HAP-1 (cell line): Measurements from ENCODE around the gene SVIL.

Source experiments
- DNase-seq, 2 experiments: peaks; one replicate each; pipeline ENCODE4 v3.0.0-alpha.2; 2016 to 2020; ENCODE audit warnings: low spot score in 2 of 2
- H3K27me3 ChIP-seq: fragments of 250-450 bp; sonication (Bioruptor Pico); 2 replicates; pipeline ENCODE4 v1.5.1; 2020; ENCODE audit warnings: low read depth, mild to moderate bottlenecking, moderate library complexity
- H3K36me3 ChIP-seq: fragments of 250-450 bp; sonication (Bioruptor Pico); replicated peaks from 2 replicates; pipeline ENCODE4 v1.5.1; 2020; ENCODE audit warnings: mild to moderate bottlenecking
- H3K4me1 ChIP-seq: fragments of 250-450 bp; sonication (Bioruptor Pico); 2 replicates; pipeline ENCODE4 v1.5.1; 2020; ENCODE audit warnings: mild to moderate bottlenecking
- H3K4me3 ChIP-seq: fragments of 250-450 bp; sonication (Bioruptor Pico); 2 replicates; pipeline ENCODE4 v1.5.1; 2020; ENCODE audit warnings: mild to moderate bottlenecking, moderate library complexity
- H3K9me3 ChIP-seq: fragments of 250-450 bp; sonication (Bioruptor Pico); 2 replicates; pipeline ENCODE4 v1.5.1; 2020; ENCODE audit warnings: mild to moderate bottlenecking, moderate library complexity
- in situ Hi-C: fragments of 300-500 bp; cut with MboI; formaldehyde crosslinking; loops from 3 replicates; pipeline ENCODE4 v1.14.3; 2020; ENCODE audit warnings: low sequenced_read_pairs, inconsistent platforms, mixed read lengths

The SVIL gene

DNA sequence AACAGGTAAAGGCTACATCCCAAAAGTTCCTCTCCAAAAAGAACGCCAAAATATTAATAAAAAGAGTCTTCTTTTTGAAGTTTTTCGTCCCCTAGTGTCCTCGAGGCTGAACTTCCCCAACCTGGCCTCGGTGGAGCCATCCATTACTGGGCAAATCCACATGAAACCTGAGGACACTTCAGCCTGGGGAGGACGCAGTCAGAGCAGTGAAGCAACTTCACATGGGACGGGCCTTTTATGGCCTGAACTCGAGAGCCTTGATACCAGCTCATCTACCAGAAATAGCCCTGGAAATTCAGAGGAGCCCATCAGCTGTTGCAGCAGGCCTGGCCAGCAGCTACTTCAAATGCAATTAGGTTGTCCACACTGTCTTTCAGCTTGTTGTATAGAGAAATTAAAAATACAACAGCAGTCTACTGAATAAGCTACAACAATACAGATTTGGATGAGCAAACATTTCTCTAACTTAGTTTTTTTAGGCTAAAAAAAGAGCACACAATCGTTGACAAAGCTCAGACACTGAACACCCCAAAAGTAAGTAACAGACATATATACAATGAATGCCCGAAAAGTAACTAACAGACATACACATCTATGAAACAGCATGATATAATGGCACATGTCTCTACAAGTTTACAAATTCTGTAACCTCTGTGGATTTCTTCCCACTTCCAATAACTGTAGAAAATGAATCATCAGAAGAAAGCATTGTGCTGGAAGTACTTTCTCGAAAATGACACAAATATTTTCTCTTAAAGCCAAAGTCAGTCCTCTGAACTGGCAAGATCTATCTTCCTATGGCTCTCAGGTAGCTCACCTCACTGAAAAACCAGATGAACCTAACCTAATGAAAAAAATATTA is at the start of gene SVIL:
Gene SVIL, minus strand, starts transcription at position 208 of the 862 bp plus-strand sequence. CDS start 79,913 bp downstream, outside the sequence.
- DNase-seq = no peak
- H3K36me3 ChIP-seq = no peaks in the 10 kb centered on the region
- peaks cover 16% of the 10 kb centered on the region for H3K4me1 ChIP-seq
- no peak within 1 kb of the TSS for H3K4me3 ChIP-seq
- no peaks in the 10 kb centered on the region for H3K9me3 ChIP-seq
- H3K27me3 ChIP-seq = no peaks in the 10 kb centered on the region
- in situ Hi-C loops = no loop called here

DNA sequence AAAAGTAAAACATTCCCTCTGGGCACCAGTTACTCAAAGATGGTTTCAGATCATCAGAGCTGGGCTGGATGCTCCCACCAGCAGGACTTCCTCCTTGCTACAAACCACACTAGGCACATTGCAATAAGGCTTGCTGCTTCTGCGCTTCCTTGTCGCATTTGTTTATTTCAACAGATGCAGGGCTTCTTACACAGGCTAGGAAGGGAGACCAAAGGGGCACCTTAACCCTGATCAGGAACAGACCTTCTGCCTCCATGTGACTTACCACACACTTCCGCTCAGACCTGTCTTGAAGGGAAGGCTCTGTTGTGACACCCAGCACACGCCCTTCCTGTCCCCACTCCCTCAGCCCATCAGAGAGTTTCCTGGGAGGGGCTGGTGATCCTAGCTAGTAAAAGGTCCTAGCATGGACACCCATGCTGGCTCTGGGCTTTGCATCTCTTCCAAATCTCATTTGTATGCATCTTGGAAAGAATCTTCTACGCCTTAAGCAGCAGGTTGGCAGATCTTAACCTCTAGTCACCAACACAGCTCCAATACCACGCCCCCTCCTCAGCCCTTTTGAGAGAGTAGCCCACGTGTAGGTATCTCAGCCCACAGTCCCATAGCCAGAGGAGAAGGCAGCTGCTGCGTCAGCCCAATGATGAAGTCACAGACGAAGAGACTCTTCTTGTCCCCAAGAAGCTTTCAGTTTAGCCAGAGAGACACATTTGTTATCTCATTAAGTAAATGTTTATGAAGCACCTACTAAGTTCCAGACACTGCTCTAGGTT is 47.1 kb upstream of the SVIL start:
- DNase-seq = no peak
- H3K9me3 ChIP-seq = no peaks in the 10 kb centered on the region

DNA sequence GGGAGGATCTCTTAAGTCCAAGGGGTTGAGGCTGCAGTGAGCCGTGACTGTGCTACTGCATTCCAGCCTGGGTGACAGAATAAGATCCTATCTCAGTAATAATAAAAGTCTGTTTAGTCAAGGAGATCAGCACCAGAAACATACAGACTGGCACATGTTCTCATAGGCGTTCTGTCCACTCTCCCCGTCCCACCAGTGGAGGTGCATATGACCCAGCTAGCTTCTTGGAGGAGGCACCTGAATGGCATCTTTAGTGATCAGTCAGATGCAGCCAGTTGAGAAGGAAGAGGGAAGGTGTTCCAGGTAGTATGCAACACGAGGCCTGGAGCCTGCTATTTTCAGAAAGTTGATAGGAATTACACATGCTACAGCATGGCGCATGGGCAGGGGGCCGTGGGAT is 45.3 kb upstream of the SVIL start:
- peaks cover 4% of the 10 kb centered on the region; the same call in 1 of the 2 replicates for H3K9me3 ChIP-seq
- H3K4me1 ChIP-seq = no peaks in the 10 kb centered on the region
- DNase-seq = no peak
- no peaks in the 10 kb centered on the region for H3K27me3 ChIP-seq
- H3K4me3 ChIP-seq = no peak overlapping the region
- in situ Hi-C loops = no loop called here
- H3K36me3 ChIP-seq = no peaks in the 10 kb centered on the region

More for the DNA sequence above, 47.1 kb upstream of the SVIL start:
- H3K4me3 ChIP-seq = no peak overlapping the region
- no peaks in the 10 kb centered on the region for H3K27me3 ChIP-seq
- no peaks in the 10 kb centered on the region for H3K36me3 ChIP-seq
- in situ Hi-C loops = no loop called here
- H3K4me1 ChIP-seq = no peaks in the 10 kb centered on the region

DNA sequence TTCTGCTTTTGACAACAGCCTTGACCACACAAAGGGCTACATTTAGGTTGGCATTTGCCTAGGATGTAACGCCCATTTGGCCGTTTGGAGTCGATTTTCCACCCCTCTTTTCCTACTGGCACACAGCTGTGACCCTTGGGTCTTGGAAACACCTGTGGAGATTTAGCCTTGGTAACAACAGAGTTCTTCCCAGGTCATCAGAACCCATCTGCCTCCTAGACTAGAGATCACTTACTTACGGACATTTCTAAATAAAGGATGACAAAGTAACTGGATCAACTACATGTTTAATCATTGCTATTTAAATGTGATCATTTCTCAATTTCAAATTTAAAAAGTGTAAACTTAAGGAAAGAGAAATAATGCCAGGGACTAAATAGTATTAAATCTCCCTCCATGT is 42.0 kb upstream of the SVIL start:
- H3K27me3 ChIP-seq = no peaks in the 10 kb centered on the region
- no peaks in the 10 kb centered on the region for H3K4me1 ChIP-seq
- H3K9me3 ChIP-seq = peaks cover 4% of the 10 kb centered on the region; the same call in 1 of the 2 replicates
- H3K4me3 ChIP-seq = no peak overlapping the region
- no peak for DNase-seq
- no peaks in the 10 kb centered on the region for H3K36me3 ChIP-seq
- in situ Hi-C loops = no loop called here

GRCh38 chr10:29675984-29676383 is 41.2 kb upstream of the SVIL start:
- no peak for DNase-seq
- Histone ChIP-seq H3K4me3 (no peak overlapping the region), H3K36me3 (no peaks in the 10 kb centered on the region)

DNA sequence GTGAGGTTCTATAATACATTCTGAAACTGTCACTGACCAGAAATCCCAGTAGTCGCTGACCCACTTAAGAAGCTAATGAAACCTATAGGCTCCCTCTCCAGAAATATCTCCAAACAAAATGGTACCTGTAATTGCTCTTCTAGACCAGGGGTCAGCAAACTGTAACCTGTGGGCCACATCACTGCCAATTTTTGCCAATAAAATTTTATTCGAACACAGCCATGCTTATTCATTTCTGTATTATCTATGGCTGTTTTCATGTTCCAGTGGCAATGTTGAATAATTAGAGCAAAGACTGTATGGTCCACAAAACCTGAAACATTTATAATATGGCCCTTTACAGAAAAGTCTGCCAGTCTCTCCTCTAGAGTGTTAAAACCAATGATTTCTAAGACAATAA is 37.2 kb upstream of the SVIL start:
- H3K9me3 ChIP-seq = peaks cover 4% of the 10 kb centered on the region; the same call in 1 of the 2 replicates
- H3K27me3 ChIP-seq = no peaks in the 10 kb centered on the region
- H3K4me3 ChIP-seq = no peak overlapping the region
- DNase-seq = no peak
- peaks cover 12% of the 10 kb centered on the region for H3K4me1 ChIP-seq
- H3K36me3 ChIP-seq = no peaks in the 10 kb centered on the region
- in situ Hi-C loops = no loop called here

More at GRCh38 chr10:29675984-29676383, 41.2 kb upstream of the SVIL start:
- in situ Hi-C loops = no loop called here
- no peaks in the 10 kb centered on the region for H3K27me3 ChIP-seq
- peaks cover 4% of the 10 kb centered on the region; the same call in 1 of the 2 replicates for H3K9me3 ChIP-seq
- H3K4me1 ChIP-seq = no peaks in the 10 kb centered on the region

- Histone ChIP-seq H3K27me3 (no peaks in the 10 kb centered on the region), H3K4me1 (peaks cover 15% of the 10 kb centered on the region), H3K9me3 (peaks cover 2% of the 10 kb centered on the region; the same call in 1 of the 2 replicates), H3K4me3 (no peak overlapping the region), H3K36me3 (no peaks in the 10 kb centered on the region)
- DNase-seq = no peak
- in situ Hi-C loops = no loop called here
Measured at GRCh38 chr10:29671228-29671780, 36.5 kb upstream of the SVIL start.

GRCh38 chr10:29670761-29671160 is 36.0 kb upstream of the SVIL start:
- Histone ChIP-seq H3K4me3 (no peak overlapping the region), H3K27me3 (no peaks in the 10 kb centered on the region), H3K9me3 (no peaks in the 10 kb centered on the region; the same call in 1 of the 2 replicates), H3K36me3 (no peaks in the 10 kb centered on the region), H3K4me1 (peaks cover 15% of the 10 kb centered on the region)
- DNase-seq = no peak
- in situ Hi-C loops = no loop called here

DNA sequence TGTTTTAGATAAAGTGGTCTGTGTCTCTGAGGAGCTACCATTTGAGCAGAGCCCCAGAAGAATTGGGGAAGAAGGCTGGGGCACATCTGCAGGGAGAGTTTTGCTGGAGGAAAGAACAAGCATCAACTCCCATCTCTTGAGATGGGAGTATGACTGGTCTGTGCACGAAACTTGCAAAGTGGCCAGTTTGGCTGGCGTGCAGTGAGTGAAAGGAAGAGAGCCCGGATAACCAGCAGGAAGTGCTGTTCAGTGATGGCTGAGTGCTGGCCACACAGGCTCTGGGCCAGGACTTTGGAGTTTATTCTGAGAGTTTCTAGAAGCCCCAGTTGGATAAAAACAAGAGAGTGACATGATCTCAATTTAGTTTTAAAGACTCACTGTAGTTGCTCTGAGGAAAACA is 34.4 kb upstream of the SVIL start:
- no peak overlapping the region for H3K4me3 ChIP-seq
- H3K4me1 ChIP-seq = peaks cover 15% of the 10 kb centered on the region
- H3K9me3 ChIP-seq = no peaks in the 10 kb centered on the region; the same call in 1 of the 2 replicates
- no peak for DNase-seq
- H3K36me3 ChIP-seq = no peaks in the 10 kb centered on the region
- no peaks in the 10 kb centered on the region for H3K27me3 ChIP-seq
- in situ Hi-C loops = no loop called here

DNA sequence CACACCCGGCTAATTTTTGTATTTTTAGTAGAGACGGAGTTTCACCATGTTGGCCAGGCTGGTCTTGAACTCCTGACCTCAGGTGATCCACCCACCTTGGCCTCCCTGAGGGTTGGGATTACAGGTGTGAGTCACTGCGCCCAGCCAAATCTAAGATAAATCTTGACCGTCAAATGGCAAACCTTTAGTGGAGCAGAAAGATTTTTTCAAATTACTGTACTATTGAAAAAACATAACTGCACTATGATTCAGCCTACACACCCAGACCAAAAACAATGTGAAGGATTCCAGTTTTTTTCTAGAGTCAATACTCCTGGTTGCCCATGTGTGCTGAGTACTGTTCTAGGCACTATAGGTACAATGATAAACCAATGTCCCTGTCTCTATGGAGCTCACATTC is 33.9 kb upstream of the SVIL start:
- no peaks in the 10 kb centered on the region for H3K9me3 ChIP-seq
- no peaks in the 10 kb centered on the region for H3K27me3 ChIP-seq
- H3K4me3 ChIP-seq = no peak overlapping the region
- in situ Hi-C loops = no loop called here
- DNase-seq = no peak
- H3K4me1 ChIP-seq = peaks cover 15% of the 10 kb centered on the region
- H3K36me3 ChIP-seq = no peaks in the 10 kb centered on the region

DNA sequence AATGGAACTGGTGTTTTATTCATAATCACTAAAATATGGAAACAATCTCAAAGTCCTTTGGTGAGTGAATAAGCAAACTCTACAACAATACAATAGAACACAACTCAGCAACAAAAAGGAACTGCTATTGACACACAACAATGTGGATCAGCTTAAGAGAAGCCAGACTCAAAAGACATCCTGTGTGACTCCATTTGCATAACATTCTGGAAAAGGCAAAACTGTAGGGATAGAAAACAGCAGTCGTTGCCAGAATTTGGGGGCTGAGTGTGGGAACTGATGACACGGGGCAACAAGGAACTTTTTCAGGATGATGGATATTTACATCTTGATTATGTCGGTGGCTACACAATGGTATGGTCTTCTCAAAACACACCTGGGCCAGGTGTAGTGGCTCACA is 32.4 kb upstream of the SVIL start:
- Histone ChIP-seq H3K27me3 (no peaks in the 10 kb centered on the region), H3K36me3 (no peaks in the 10 kb centered on the region), H3K4me1 (peaks cover 15% of the 10 kb centered on the region), H3K9me3 (no peaks in the 10 kb centered on the region), H3K4me3 (no peak overlapping the region)
- DNase-seq = peak; percentile 21 to 68
- in situ Hi-C loops = no loop called here

DNA sequence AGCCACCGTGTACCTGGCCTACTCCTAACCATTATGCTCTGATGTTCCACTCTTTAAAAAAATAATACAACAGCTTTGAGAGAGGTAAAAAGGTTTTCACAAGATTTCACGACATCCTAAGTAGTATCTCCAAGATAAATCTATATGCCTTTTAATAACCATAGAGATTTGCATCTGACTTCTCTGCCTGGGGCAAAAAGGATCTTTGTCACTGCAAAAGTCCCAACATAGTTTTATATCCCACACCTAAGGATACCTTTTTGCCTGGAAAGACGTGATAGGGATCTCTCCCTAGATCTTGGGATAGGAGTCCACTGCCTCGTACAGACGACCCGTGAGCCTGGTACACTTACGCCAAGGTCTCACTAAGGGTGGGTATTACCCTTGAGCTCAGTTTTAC is 31.4 kb upstream of the SVIL start:
- in situ Hi-C loops = no loop called here
- no peaks in the 10 kb centered on the region for H3K9me3 ChIP-seq
- peaks cover 15% of the 10 kb centered on the region for H3K4me1 ChIP-seq
- H3K27me3 ChIP-seq = no peaks in the 10 kb centered on the region
- no peak overlapping the region for H3K4me3 ChIP-seq
- no peaks in the 10 kb centered on the region for H3K36me3 ChIP-seq
- no peak for DNase-seq

DNA sequence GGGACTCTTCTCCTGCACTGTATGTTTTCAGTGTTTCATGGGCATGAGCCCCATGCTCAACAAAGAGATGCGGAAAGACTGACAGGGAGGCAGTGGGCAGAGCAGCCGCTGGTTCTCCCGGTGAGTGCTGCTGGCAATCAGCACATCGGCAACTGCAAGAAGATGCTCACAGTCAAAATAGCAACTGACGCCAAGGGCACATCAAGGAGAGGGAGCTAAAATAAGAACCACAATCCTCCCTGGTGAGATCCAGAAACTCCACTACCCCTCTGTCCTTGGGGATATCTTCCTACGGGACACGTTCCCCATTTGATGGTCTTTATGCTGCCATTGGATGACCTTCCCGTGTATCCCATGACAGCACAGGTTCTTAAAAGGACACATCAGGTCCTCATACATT is 28.9 kb upstream of the SVIL start:
- no peak overlapping the region for H3K4me3 ChIP-seq
- in situ Hi-C loops = no loop called here
- no peaks in the 10 kb centered on the region for H3K27me3 ChIP-seq
- H3K9me3 ChIP-seq = no peaks in the 10 kb centered on the region
- H3K36me3 ChIP-seq = no peaks in the 10 kb centered on the region
- DNase-seq = no peak
- H3K4me1 ChIP-seq = peaks cover 8% of the 10 kb centered on the region
